MM.1S (cell line): ENCODE data around the gene FOXN1.

ENCODE experiments used
- CTCF ChIP-seq: fragments of 300-600 bp; sonication (generic); IDR thresholded peaks from 2 replicates; pipeline ENCODE4 v1.5.1; 2016; ENCODE audit warnings: antibody characterized with exemption, low read length, mixed read lengths
- EZH2 ChIP-seq: fragments of 300-600 bp; sonication (generic); optimal IDR thresholded peaks from 2 replicates; pipeline ENCODE3; 2017; ENCODE audit warnings: low read depth, mild to moderate bottlenecking, antibody characterized with exemption, low read length, mixed read lengths
- EZH2phosphoT487 ChIP-seq: fragments of 300-600 bp; sonication (generic); IDR thresholded peaks from 2 replicates; pipeline ENCODE4 v1.6.1; 2018; ENCODE audit warnings: antibody characterized with exemption, low read length

GRCh38 chr17:28563475-28563874, 57.3 kb downstream of the FOXN1 start:
- TF ChIP-seq CTCF (no peak), EZH2phosphoT487 (no peak), EZH2 (no peak)
